ENCODE data around the gene ELOA2. TPM values are rescaled to one million over a fixed set of nuclear protein-coding genes. Genes with fewer than 3 reads are reported as not detected.
A peak's percentile ranks its signal among the peaks of the same experiment; 100 is the strongest.
"Not testable (repeated sequence)": the region's sequence is repeated elsewhere in the genome, so short reads cannot be mapped to it uniquely, and the experiment has no call there.

The ELOA2 gene
- total and polyA plus RNA-seq, 5 donors, result not detected

- WGBS, result 91% methylated on average over 6 of the region's 6 CpGs
- no peak for ATAC-seq
- Histone ChIP-seq H3K27me3 (ENCODE audit: control insufficient read depth, insufficient read depth) (no peaks in the 10 kb centered on the region), H3K9me3 (ENCODE audit: control insufficient read depth, low read length) (no peaks in the 10 kb centered on the region), H3K27ac (ENCODE audit: low read length) (no peak overlapping the region), H3K4me1 (ENCODE audit: control insufficient read depth, insufficient read depth, low read length) (no peaks in the 10 kb centered on the region), H3K4me3 (ENCODE audit: low read length) (no peak overlapping the region)
- intact Hi-C loops (cut with DNase I), result no loop called here
- no peak for DNase-seq
These were observed 5.6 kb upstream of the ELOA2 start for GRCh38 chr18:47040982-47041381.

GRCh38 chr18:47036927-47037578 lies 1.6 kb upstream of the ELOA2 start:
- no peak overlapping the region for H3K27ac ChIP-seq (ENCODE audit: low read length)
- no peaks in the 10 kb centered on the region for H3K9me3 ChIP-seq (ENCODE audit: control insufficient read depth, low read length)
- no peaks in the 10 kb centered on the region for H3K27me3 ChIP-seq (ENCODE audit: control insufficient read depth, insufficient read depth)
- no peak overlapping the region for H3K4me3 ChIP-seq (ENCODE audit: low read length)
- ATAC-seq, result no peak
- DNase-seq, result no peak
- H3K4me1 ChIP-seq (ENCODE audit: control insufficient read depth, insufficient read depth, low read length), result no peaks in the 10 kb centered on the region
- 82% methylated on average over 3 of the region's 3 CpGs for WGBS
- intact Hi-C loops (cut with DNase I), result no loop called here

- Histone ChIP-seq H3K27ac (ENCODE audit: low read length) (no peak overlapping the region), H3K9me3 (ENCODE audit: control insufficient read depth, low read length) (no peaks in the 10 kb centered on the region), H3K27me3 (ENCODE audit: control insufficient read depth, insufficient read depth) (no peaks in the 10 kb centered on the region), H3K4me3 (ENCODE audit: low read length) (no peak overlapping the region), H3K4me1 (ENCODE audit: control insufficient read depth, insufficient read depth, low read length) (no peaks in the 10 kb centered on the region)
- intact Hi-C loops (cut with DNase I), result no loop called here
- no peak for ATAC-seq
- DNase-seq, result no peak
- WGBS, result 74% methylated on average over 2 of the region's 2 CpGs
These were observed 965 bp upstream of the ELOA2 start for GRCh38 chr18:47036298-47036874.

GRCh38 chr18:47034591-47034990 lies 830 bp downstream of the ELOA2 start:
- H3K27me3 ChIP-seq (ENCODE audit: control insufficient read depth, insufficient read depth); ATAC-seq; H3K27ac ChIP-seq (ENCODE audit: low read length); intact Hi-C loops (cut with DNase I); H3K4me1 ChIP-seq (ENCODE audit: control insufficient read depth, insufficient read depth, low read length); DNase-seq; H3K9me3 ChIP-seq (ENCODE audit: control insufficient read depth, low read length); H3K4me3 ChIP-seq (ENCODE audit: low read length): not testable (repeated sequence)
- 93% methylated on average over 28 of the region's 28 CpGs for WGBS

- ATAC-seq, result no peak
- H3K27me3 ChIP-seq (ENCODE audit: control insufficient read depth, insufficient read depth), result no peaks in the 10 kb centered on the region
- no peak overlapping the region for H3K4me3 ChIP-seq (ENCODE audit: low read length)
- intact Hi-C loops (cut with DNase I), result no loop called here
- H3K4me1 ChIP-seq (ENCODE audit: control insufficient read depth, insufficient read depth, low read length), result no peaks in the 10 kb centered on the region
- 91% methylated on average over 19 of the region's 19 CpGs for WGBS
- H3K27ac ChIP-seq (ENCODE audit: low read length), result no peak overlapping the region
- no peaks in the 10 kb centered on the region for H3K9me3 ChIP-seq (ENCODE audit: control insufficient read depth, low read length)
- no peak for DNase-seq
These were observed 2.5 kb downstream of the ELOA2 start for GRCh38 chr18:47032945-47033344.

- ATAC-seq; DNase-seq; H3K9me3 ChIP-seq (ENCODE audit: control insufficient read depth, low read length); H3K27me3 ChIP-seq (ENCODE audit: control insufficient read depth, insufficient read depth); H3K4me3 ChIP-seq (ENCODE audit: low read length); intact Hi-C loops (cut with DNase I); H3K27ac ChIP-seq (ENCODE audit: low read length); H3K4me1 ChIP-seq (ENCODE audit: control insufficient read depth, insufficient read depth, low read length): not testable (repeated sequence)
- 92% methylated on average over 4 of the region's 12 CpGs for WGBS
These were observed 4.5 kb downstream of the ELOA2 start for GRCh38 chr18:47030887-47031286.

GRCh38 chr18:47029684-47030353 lies 5.6 kb downstream of the ELOA2 start:
- intact Hi-C loops (cut with DNase I); H3K4me3 ChIP-seq (ENCODE audit: low read length); DNase-seq; H3K27me3 ChIP-seq (ENCODE audit: control insufficient read depth, insufficient read depth); H3K4me1 ChIP-seq (ENCODE audit: control insufficient read depth, insufficient read depth, low read length); H3K9me3 ChIP-seq (ENCODE audit: control insufficient read depth, low read length); H3K27ac ChIP-seq (ENCODE audit: low read length): not testable (repeated sequence)
- no CpG with 5 or more reads among the region's 55 CpGs for WGBS
- peak; percentile 55 to 64 for ATAC-seq

GRCh38 chr18:47028738-47029137 lies 6.7 kb downstream of the ELOA2 start:
- DNase-seq; H3K27ac ChIP-seq (ENCODE audit: low read length); H3K9me3 ChIP-seq (ENCODE audit: control insufficient read depth, low read length); H3K4me3 ChIP-seq (ENCODE audit: low read length); H3K27me3 ChIP-seq (ENCODE audit: control insufficient read depth, insufficient read depth); intact Hi-C loops (cut with DNase I); ATAC-seq; H3K4me1 ChIP-seq (ENCODE audit: control insufficient read depth, insufficient read depth, low read length): not testable (repeated sequence)
- WGBS, result 92% methylated on average over 7 of the region's 29 CpGs

- intact Hi-C loops (cut with DNase I); H3K27ac ChIP-seq (ENCODE audit: low read length); DNase-seq; H3K4me3 ChIP-seq (ENCODE audit: low read length); H3K4me1 ChIP-seq (ENCODE audit: control insufficient read depth, insufficient read depth, low read length); H3K27me3 ChIP-seq (ENCODE audit: control insufficient read depth, insufficient read depth); H3K9me3 ChIP-seq (ENCODE audit: control insufficient read depth, low read length): not testable (repeated sequence)
- 86% methylated on average over 5 of the region's 17 CpGs for whole genome bisulfite sequencing
- peak in 1 of 2 donors; percentile 5 for ATAC-seq
These were observed 9.8 kb downstream of the ELOA2 start for GRCh38 chr18:47025557-47026174.

- H3K4me3 ChIP-seq (ENCODE audit: low read length); intact Hi-C loops (cut with DNase I); DNase-seq; H3K4me1 ChIP-seq (ENCODE audit: control insufficient read depth, insufficient read depth, low read length); H3K9me3 ChIP-seq (ENCODE audit: control insufficient read depth, low read length); H3K27me3 ChIP-seq (ENCODE audit: control insufficient read depth, insufficient read depth); H3K27ac ChIP-seq (ENCODE audit: low read length): not testable (repeated sequence)
- no CpG with 5 or more reads among the region's 55 CpGs for WGBS
- peak; percentile 35 to 47 for ATAC-seq
These were observed 11.5 kb downstream of the ELOA2 start for GRCh38 chr18:47023769-47024465.

GRCh38 chr18:47022821-47023220 lies 12.6 kb downstream of the ELOA2 start:
- H3K4me1 ChIP-seq (ENCODE audit: control insufficient read depth, insufficient read depth, low read length); H3K27ac ChIP-seq (ENCODE audit: low read length); H3K4me3 ChIP-seq (ENCODE audit: low read length); H3K27me3 ChIP-seq (ENCODE audit: control insufficient read depth, insufficient read depth); intact Hi-C loops (cut with DNase I); ATAC-seq; H3K9me3 ChIP-seq (ENCODE audit: control insufficient read depth, low read length): not testable (repeated sequence)
- WGBS, result 96% methylated on average over 9 of the region's 29 CpGs
- peak in 1 of 3 donors; percentile 51 for DNase-seq
